BJ (cell line): ENCODE data around the gene AIFM1. TPM values are rescaled to one million over a fixed set of nuclear protein-coding genes. Genes with fewer than 3 reads are reported as not detected.
"Not testable (repeated sequence)": the region's sequence is repeated elsewhere in the genome, so short reads cannot be mapped to it uniquely, and the experiment has no call there.

ENCODE experiments used
- CTCF ChIA-PET: fragments of 350-600 bp; formaldehyde crosslinking; extraction: SDS; loops from one replicate; lab custom pipeline; 2021; ENCODE audit warnings: antibody characterized with exemption, inconsistent platforms; lab: Yijun Ruan, JAX
- POLR2A ChIA-PET: fragments of 300-600 bp; sonication (Branson Sonifier 250); formaldehyde crosslinking; extraction: SDS; loops from one replicate; lab custom pipeline; 2021; ENCODE audit warnings: antibody characterized with exemption; lab: Charles Lee
- DNase-seq: peaks from one replicate; pipeline ENCODE4 v3.0.0-alpha.2; 2011; ENCODE audit warnings: low read depth
- H3K27me3 ChIP-seq: 2 replicates; pipeline ENCODE4 v1.6.0; 2011; ENCODE audit warnings: low read length; ENCODE audit not compliant: control insufficient read depth, insufficient read depth
- H3K36me3 ChIP-seq: 2 replicates; pipeline ENCODE4 v1.5.1; 2011; ENCODE audit warnings: low read length; ENCODE audit not compliant: control insufficient read depth, insufficient read depth
- H3K4me3 ChIP-seq: 2 replicates; pipeline ENCODE4 v1.5.1; 2011; ENCODE audit warnings: low read depth, mild to moderate bottlenecking, control low read depth, low read length
- CTCF ChIP-seq: IDR thresholded peaks from 2 replicates; pipeline ENCODE4 v1.5.1; 2011; ENCODE audit warnings: low read depth, mild to moderate bottlenecking, control low read depth, inconsistent platforms, low read length, moderate library complexity; ENCODE audit not compliant: insufficient read depth
- polyA plus RNA-seq: library from polyadenylated mRNA; depleted of rRNA; stranded (reverse); fragments of >200 nt; gene quantifications from 2 replicates; pipeline ENCODE4 v1.2.3, GENCODE V29; 2011

Gene AIFM1
- polyA plus RNA-seq, 1 experiment, result 23.2 TPM

- TF ChIP-seq CTCF, result no peak
- Histone ChIP-seq H3K36me3 (no peaks in the 10 kb centered on the region), H3K27me3 (no peaks in the 10 kb centered on the region), H3K4me3 (peak overlapping the region; percentile 25)
- no peak for DNase-seq
- CTCF ChIA-PET, result interaction anchor here (0.8 to 3.6 kb wide), 5 partner anchors 34 to 61 kb away, joined by 3 to 13 read pairs (median 4); partner anchors contain the start of gene AIFM1
- POLR2A ChIA-PET, result no interaction called here
Observed at GRCh38 chrX:130118441-130119311, 47.0 kb downstream of the AIFM1 start.

- H3K4me3 ChIP-seq, result no peak overlapping the region
- no peak for DNase-seq
- no peak for TF ChIP-seq CTCF
- CTCF ChIA-PET, result no interaction called here
- no peaks in the 10 kb centered on the region for H3K36me3 ChIP-seq
- POLR2A ChIA-PET, result no interaction called here
- no peaks in the 10 kb centered on the region for H3K27me3 ChIP-seq
Observed at GRCh38 chrX:130117166-130117565, 48.5 kb downstream of the AIFM1 start.

GRCh38 chrX:130115119-130115885 lies 50.3 kb downstream of the AIFM1 start:
- POLR2A ChIA-PET, H3K4me3 ChIP-seq, CTCF ChIA-PET, DNase-seq, H3K36me3 ChIP-seq, H3K27me3 ChIP-seq: not testable (repeated sequence)

GRCh38 chrX:130114141-130114588 lies 51.5 kb downstream of the AIFM1 start:
- no peak for DNase-seq
- ChIA-PET CTCF (no interaction called here), POLR2A (no interaction called here)
- Histone ChIP-seq H3K36me3 (no peaks in the 10 kb centered on the region), H3K27me3 (no peaks in the 10 kb centered on the region), H3K4me3 (no peak overlapping the region)
- no peak for TF ChIP-seq CTCF

GRCh38 chrX:130111220-130112154 lies 54.2 kb downstream of the AIFM1 start:
- DNase-seq, result no peak
- POLR2A ChIA-PET, result no interaction called here

More at GRCh38 chrX:130111220-130112154, 54.2 kb downstream of the AIFM1 start:
- Histone ChIP-seq H3K4me3 (peak overlapping the region; percentile 29), H3K27me3 (no peaks in the 10 kb centered on the region), H3K36me3 (no peaks in the 10 kb centered on the region)
- TF ChIP-seq CTCF, result no peak
- CTCF ChIA-PET, result interaction anchor here (1.0 kb wide), 2 partner anchors 8 to 32 kb away, joined by 3 read pairs; no protein-coding TSS in a partner anchor
